HepG2 (cell line): ENCODE results near the gene PHKB. TPM values are rescaled to one million over a fixed set of nuclear protein-coding genes. Genes with fewer than 3 reads are reported as not detected.

Source experiments
- CHD4 ChIP-seq: fragments of 200-600 bp; sonication (generic); IDR thresholded peaks from 2 replicates; pipeline ENCODE4 v1.7.0; 2017; ENCODE audit warnings: mild to moderate bottlenecking, low read length, borderline replicate concordance
- FOXA1 ChIP-seq, 2 experiments: fragments of 450-650 bp in 1 of 2; sonication (generic) in 1 of 2; formaldehyde crosslinking in 1 of 2; IDR thresholded peaks; 2 replicates each; pipeline versions ENCODE4 v1.4.0 to v1.6.1; 2016 to 2020; ENCODE audit warnings: missing genetic modification reagents in 1 of 2
- HMGA1 ChIP-seq: sonication (generic); formaldehyde crosslinking; conservative IDR thresholded peaks from 2 replicates; pipeline ENCODE4 v1.4.0; 2020; ENCODE audit warnings: missing genetic modification reagents
- MYC ChIP-seq: sonication (generic); formaldehyde crosslinking; IDR thresholded peaks from 2 replicates; pipeline ENCODE4 v1.9.0; 2021; ENCODE audit warnings: missing genetic modification reagents, borderline replicate concordance
- NR2F6 ChIP-seq, 2 experiments: IDR thresholded peaks; 2 replicates each; pipeline ENCODE4 v1.6.1; 2016; ENCODE audit warnings: antibody characterized with exemption in 1 of 2, mild to moderate bottlenecking in 1 of 2
- SOX6 ChIP-seq, 2 experiments: fragments of 450-650 bp in 1 of 2; sonication (generic) in 1 of 2; formaldehyde crosslinking in 1 of 2; IDR thresholded peaks; 2 replicates each; pipeline versions ENCODE4 v1.4.0 to v1.6.1; 2017 to 2020; ENCODE audit warnings: antibody characterized with exemption in 1 of 2, mild to moderate bottlenecking in 1 of 2, missing genetic modification reagents in 1 of 2
- TBX2 ChIP-seq: sonication (generic); formaldehyde crosslinking; IDR thresholded peaks from 2 replicates; pipeline ENCODE4 v1.5.0; 2020; ENCODE audit warnings: missing genetic modification reagents, mild to moderate bottlenecking, borderline replicate concordance
- ZBTB20 ChIP-seq: sonication (generic); formaldehyde crosslinking; IDR thresholded peaks from 2 replicates; pipeline ENCODE4 v1.8.1; 2023; ENCODE audit warnings: missing genetic modification reagents, low read depth, mild to moderate bottlenecking, borderline replicate concordance
- ZNF607 ChIP-seq: sonication (generic); formaldehyde crosslinking; IDR thresholded peaks from 2 replicates; pipeline ENCODE4 v1.5.1; 2020; ENCODE audit warnings: missing genetic modification reagents, mild to moderate bottlenecking, borderline replicate concordance
- polyA plus RNA-seq, 8 experiments: library from polyadenylated mRNA; depleted of rRNA in 3 of 8; stranded (reverse) in 7 of 8; unstranded in 1 of 8; fragments of >200 nt; fragmentation: Illumina TruSeq in 4 of 8; extraction: Trizol in 4 of 8; gene quantifications; 2 replicates each; pipeline versions ENCODE4 v1.2.1 to v1.2.3, GENCODE V29; 2011 to 2016; ENCODE audit warnings: low read depth in 4 of 8, missing spikeins in 1 of 8, mixed read lengths in 1 of 8; ENCODE audit not compliant: insufficient read depth in 1 of 8
- total RNA-seq, 5 experiments: library from RNA; depleted of rRNA; stranded (reverse); fragments of >200 nt; fragmentation: Illumina TruSeq; extraction: Trizol; gene quantifications; 2 replicates each; pipeline ENCODE4 v1.2.3, GENCODE V29; 2016; ENCODE audit warnings: low read depth in 1 of 5
- TF ChIP-seq, protein P1 (sequence below): sonication (generic); formaldehyde crosslinking; IDR thresholded peaks from 2 replicates; pipeline ENCODE4 v1.5.1; 2020; ENCODE audit warnings: mild to moderate bottlenecking, missing genetic modification reagents, moderate library complexity
- TF ChIP-seq, protein P2 (sequence below): sonication (generic); formaldehyde crosslinking; conservative IDR thresholded peaks from 2 replicates; pipeline ENCODE4 v1.8.0; 2022; ENCODE audit warnings: mild to moderate bottlenecking, moderate library complexity, missing genetic modification reagents
- TF ChIP-seq, protein P3 (sequence below): sonication (generic); formaldehyde crosslinking; IDR thresholded peaks from 2 replicates; pipeline ENCODE4 v1.4.0; 2020; ENCODE audit warnings: missing genetic modification reagents
- TF ChIP-seq, protein P4 (sequence below): sonication (generic); formaldehyde crosslinking; IDR thresholded peaks from 2 replicates; pipeline ENCODE4 v1.4.0; 2020; ENCODE audit warnings: low read depth, missing genetic modification reagents
- TF ChIP-seq, protein P5 (sequence below): sonication (generic); formaldehyde crosslinking; IDR thresholded peaks from 2 replicates; pipeline ENCODE4 v1.5.0; 2020; ENCODE audit warnings: missing genetic modification reagents

PHKB gene
- total and polyA plus RNA-seq, 2 of the 13 experiments (the other 11 are each of a cell fraction or from before 2014, with no cell fraction given), result 66.0 to 80.8 TPM

DNA sequence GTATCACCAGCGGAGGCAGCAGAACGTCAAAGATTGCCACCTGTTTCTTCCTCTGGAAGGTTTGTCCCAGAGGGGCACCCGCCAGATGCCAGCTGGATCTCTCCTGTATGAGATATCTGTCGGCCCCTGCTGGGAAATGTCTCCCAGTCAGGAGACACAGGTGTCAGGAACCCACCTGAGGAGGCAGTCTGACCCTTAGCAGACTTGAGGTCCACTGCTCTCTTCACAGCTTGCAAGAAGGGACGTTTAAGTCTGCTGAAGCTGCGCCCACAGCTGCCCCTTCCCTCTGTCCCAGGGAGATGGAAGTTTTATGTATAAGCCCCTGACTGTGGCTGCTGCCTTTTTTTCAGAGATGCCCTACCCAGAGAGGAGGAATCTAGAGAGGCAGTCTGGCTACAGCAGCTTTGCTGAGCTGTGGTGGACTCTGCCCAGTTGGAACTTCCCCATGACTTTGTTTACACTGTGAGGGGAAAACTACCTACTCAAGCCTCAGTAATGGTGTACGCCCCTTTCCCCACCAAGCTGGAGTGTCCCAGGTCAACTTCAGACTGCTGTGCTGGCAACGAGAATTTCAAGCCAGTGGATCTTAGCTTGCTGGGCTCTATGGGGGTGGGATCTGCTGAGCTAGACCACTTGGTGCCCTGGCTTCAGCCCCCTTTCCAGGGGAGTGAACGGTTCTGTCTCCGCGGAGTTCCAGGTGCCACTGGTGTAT lies 92.9 kb downstream of the PHKB start (continued):
- TF ChIP-seq, protein P1, sequence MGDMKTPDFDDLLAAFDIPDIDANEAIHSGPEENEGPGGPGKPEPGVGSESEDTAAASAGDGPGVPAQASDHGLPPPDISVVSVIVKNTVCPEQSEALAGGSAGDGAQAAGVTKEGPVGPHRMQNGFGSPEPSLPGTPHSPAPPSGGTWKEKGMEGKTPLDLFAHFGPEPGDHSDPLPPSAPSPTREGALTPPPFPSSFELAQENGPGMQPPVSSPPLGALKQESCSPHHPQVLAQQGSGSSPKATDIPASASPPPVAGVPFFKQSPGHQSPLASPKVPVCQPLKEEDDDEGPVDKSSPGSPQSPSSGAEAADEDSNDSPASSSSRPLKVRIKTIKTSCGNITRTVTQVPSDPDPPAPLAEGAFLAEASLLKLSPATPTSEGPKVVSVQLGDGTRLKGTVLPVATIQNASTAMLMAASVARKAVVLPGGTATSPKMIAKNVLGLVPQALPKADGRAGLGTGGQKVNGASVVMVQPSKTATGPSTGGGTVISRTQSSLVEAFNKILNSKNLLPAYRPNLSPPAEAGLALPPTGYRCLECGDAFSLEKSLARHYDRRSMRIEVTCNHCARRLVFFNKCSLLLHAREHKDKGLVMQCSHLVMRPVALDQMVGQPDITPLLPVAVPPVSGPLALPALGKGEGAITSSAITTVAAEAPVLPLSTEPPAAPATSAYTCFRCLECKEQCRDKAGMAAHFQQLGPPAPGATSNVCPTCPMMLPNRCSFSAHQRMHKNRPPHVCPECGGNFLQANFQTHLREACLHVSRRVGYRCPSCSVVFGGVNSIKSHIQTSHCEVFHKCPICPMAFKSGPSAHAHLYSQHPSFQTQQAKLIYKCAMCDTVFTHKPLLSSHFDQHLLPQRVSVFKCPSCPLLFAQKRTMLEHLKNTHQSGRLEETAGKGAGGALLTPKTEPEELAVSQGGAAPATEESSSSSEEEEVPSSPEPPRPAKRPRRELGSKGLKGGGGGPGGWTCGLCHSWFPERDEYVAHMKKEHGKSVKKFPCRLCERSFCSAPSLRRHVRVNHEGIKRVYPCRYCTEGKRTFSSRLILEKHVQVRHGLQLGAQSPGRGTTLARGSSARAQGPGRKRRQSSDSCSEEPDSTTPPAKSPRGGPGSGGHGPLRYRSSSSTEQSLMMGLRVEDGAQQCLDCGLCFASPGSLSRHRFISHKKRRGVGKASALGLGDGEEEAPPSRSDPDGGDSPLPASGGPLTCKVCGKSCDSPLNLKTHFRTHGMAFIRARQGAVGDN, result peak; percentile 46
- TF ChIP-seq SOX6 (IDR thresholded peaks at IDR 0.05) (no peak), SOX6 (CRISPR knock-in tag; IDR thresholded peaks at IDR 0.05) (peak; percentile 54; the same call in 1 of the 2 replicates), ZNF607 (peak; percentile 28; the same call in 1 of the 2 replicates), NR2F6 (IDR thresholded peaks at IDR 0.05) (no peak), NR2F6 (CRISPR knock-in tag; IDR thresholded peaks at IDR 0.05) (0 out of 2 replicates have a peak, but pooled peaks have one; percentile 16), TBX2 (CRISPR knock-in tag) (peak; percentile 49), CHD4 (no peak), HMGA1 (CRISPR knock-in tag) (no peak), MYC (CRISPR knock-in tag) (no peak; the same call in 1 of the 2 replicates), ZBTB20 (CRISPR knock-in tag) (0 out of 2 replicates have a peak, but pooled peaks have one; percentile 17), FOXA1 (IDR thresholded peaks at IDR 0.05) (no peak), FOXA1 (CRISPR knock-in tag; IDR thresholded peaks at IDR 0.05) (peak; percentile 82)
- TF ChIP-seq, protein P2, sequence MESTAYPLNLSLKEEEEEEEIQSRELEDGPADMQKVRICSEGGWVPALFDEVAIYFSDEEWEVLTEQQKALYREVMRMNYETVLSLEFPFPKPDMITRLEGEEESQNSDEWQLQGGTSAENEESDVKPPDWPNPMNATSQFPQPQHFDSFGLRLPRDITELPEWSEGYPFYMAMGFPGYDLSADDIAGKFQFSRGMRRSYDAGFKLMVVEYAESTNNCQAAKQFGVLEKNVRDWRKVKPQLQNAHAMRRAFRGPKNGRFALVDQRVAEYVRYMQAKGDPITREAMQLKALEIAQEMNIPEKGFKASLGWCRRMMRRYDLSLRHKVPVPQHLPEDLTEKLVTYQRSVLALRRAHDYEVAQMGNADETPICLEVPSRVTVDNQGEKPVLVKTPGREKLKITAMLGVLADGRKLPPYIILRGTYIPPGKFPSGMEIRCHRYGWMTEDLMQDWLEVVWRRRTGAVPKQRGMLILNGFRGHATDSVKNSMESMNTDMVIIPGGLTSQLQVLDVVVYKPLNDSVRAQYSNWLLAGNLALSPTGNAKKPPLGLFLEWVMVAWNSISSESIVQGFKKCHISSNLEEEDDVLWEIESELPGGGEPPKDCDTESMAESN (CRISPR knock-in tag), result no peak
- TF ChIP-seq, protein P3, sequence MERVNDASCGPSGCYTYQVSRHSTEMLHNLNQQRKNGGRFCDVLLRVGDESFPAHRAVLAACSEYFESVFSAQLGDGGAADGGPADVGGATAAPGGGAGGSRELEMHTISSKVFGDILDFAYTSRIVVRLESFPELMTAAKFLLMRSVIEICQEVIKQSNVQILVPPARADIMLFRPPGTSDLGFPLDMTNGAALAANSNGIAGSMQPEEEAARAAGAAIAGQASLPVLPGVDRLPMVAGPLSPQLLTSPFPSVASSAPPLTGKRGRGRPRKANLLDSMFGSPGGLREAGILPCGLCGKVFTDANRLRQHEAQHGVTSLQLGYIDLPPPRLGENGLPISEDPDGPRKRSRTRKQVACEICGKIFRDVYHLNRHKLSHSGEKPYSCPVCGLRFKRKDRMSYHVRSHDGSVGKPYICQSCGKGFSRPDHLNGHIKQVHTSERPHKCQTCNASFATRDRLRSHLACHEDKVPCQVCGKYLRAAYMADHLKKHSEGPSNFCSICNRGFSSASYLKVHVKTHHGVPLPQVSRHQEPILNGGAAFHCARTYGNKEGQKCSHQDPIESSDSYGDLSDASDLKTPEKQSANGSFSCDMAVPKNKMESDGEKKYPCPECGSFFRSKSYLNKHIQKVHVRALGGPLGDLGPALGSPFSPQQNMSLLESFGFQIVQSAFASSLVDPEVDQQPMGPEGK (CRISPR knock-in tag), result peak; percentile 7
- TF ChIP-seq, protein P4, sequence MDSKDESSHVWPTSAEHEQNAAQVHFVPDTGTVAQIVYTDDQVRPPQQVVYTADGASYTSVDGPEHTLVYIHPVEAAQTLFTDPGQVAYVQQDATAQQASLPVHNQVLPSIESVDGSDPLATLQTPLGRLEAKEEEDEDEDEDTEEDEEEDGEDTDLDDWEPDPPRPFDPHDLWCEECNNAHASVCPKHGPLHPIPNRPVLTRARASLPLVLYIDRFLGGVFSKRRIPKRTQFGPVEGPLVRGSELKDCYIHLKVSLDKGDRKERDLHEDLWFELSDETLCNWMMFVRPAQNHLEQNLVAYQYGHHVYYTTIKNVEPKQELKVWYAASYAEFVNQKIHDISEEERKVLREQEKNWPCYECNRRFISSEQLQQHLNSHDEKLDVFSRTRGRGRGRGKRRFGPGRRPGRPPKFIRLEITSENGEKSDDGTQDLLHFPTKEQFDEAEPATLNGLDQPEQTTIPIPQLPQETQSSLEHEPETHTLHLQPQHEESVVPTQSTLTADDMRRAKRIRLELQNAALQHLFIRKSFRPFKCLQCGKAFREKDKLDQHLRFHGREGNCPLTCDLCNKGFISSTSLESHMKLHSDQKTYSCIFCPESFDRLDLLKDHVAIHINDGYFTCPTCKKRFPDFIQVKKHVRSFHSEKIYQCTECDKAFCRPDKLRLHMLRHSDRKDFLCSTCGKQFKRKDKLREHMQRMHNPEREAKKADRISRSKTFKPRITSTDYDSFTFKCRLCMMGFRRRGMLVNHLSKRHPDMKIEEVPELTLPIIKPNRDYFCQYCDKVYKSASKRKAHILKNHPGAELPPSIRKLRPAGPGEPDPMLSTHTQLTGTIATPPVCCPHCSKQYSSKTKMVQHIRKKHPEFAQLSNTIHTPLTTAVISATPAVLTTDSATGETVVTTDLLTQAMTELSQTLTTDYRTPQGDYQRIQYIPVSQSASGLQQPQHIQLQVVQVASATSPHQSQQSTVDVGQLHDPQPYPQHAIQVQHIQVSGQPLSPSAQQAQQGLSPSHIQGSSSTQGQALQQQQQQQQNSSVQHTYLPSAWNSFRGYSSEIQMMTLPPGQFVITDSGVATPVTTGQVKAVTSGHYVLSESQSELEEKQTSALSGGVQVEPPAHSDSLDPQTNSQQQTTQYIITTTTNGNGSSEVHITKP (CRISPR knock-in tag), result peak; percentile 80
- TF ChIP-seq, protein P5, sequence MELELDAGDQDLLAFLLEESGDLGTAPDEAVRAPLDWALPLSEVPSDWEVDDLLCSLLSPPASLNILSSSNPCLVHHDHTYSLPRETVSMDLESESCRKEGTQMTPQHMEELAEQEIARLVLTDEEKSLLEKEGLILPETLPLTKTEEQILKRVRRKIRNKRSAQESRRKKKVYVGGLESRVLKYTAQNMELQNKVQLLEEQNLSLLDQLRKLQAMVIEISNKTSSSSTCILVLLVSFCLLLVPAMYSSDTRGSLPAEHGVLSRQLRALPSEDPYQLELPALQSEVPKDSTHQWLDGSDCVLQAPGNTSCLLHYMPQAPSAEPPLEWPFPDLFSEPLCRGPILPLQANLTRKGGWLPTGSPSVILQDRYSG (CRISPR knock-in tag), result peak; percentile 31; the same call in 1 of the 2 replicates
